ENCODE data around the gene NMNAT2.

- TF ChIP-seq EZH2 (IDR thresholded peaks at IDR 0.05) = no peak
- TF ChIP-seq CTCF (IDR thresholded peaks at IDR 0.05) = no peak
Measured at GRCh38 chr1:183407474-183407873, 10.7 kb downstream of the NMNAT2 start.
